Measurements from ENCODE around the gene TRPV4.
"Not testable (repeated sequence)": the region's sequence is repeated elsewhere in the genome, so short reads cannot be mapped to it uniquely, and the experiment has no call there.

TRPV4 gene

GRCh38 chr12:109833307-109834189 is at the start of gene TRPV4:
Gene TRPV4 (minus strand): TSS chr12:109833398. CDS start chr12:109814796, 18,602 bp downstream.
- no peak for DNase-seq (ENCODE audit: low spot score)

GRCh38 chr12:109881752-109882151 is 48.6 kb upstream of the TRPV4 start:
- DNase-seq (ENCODE audit: low spot score) = no peak

- no peak for DNase-seq (ENCODE audit: low spot score)
Measured at GRCh38 chr12:109880938-109881337, 47.7 kb upstream of the TRPV4 start.

- DNase-seq (ENCODE audit: low spot score) = peak; percentile 84
Measured at GRCh38 chr12:109880043-109880931, 47.1 kb upstream of the TRPV4 start, which contains the start of gene GLTP. Gene GLTP (minus strand): TSS chr12:109880541. CDS start chr12:109880374, 167 bp downstream.

DNA sequence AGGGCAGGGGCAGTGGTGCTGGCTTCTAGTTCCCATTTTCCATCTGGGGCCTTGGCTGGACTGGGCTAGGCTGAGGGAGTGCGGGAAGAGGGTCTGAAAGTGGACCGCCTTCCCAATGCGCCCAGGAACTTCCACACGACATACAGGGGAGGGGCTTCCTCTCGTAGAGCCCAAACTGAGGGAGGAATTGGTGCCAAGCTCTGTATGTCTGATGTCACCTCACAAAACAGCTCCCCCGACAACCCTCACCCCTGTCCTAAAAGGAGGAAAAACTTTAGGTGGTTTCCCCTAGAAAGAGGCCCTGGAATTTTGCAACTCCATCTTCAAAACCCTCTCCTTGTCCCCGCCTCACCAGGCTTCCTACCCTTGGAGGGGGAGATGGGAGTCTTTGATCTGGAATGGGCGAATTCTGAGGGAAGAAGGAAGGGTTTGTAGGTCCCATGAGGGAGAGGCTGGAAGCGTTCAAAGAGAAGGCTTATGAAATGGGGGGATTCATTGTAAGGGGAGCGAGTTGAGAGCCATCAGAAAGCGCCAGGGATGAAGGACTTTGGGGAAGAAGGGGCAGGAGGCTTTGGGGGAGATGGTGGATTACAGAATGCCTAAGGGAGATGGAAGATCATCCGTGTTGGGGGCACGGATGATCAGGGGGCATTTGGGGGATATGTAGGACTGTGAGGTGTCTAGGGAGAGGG is 46.3 kb upstream of the TRPV4 start:
- DNase-seq (ENCODE audit: low spot score) = peak; percentile 72

DNA sequence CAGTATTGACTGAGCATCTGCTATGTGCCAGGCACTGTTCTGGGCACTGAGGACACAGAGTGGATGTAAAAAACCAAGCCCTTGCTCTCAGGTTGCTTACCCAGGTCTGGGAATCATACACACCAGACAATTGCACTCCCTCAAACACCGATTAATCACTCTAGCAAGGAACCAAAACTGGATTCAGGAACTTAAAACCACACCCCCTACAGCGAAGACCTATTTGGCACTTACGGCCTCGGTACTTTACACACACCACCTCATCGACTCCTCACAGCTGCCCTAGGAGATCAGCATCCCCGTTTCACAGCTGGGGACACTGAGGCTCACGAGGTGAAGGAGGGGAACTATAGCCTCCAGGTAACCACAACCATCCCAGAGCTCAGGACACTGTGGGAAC is 45.6 kb upstream of the TRPV4 start:
- DNase-seq (ENCODE audit: low spot score) = no peak

GRCh38 chr12:109878247-109878625 is 45.0 kb upstream of the TRPV4 start:
- DNase-seq (ENCODE audit: low spot score) = no peak

GRCh38 chr12:109877504-109878246 is 44.5 kb upstream of the TRPV4 start:
- DNase-seq (ENCODE audit: low spot score) = peak; percentile 93

DNA sequence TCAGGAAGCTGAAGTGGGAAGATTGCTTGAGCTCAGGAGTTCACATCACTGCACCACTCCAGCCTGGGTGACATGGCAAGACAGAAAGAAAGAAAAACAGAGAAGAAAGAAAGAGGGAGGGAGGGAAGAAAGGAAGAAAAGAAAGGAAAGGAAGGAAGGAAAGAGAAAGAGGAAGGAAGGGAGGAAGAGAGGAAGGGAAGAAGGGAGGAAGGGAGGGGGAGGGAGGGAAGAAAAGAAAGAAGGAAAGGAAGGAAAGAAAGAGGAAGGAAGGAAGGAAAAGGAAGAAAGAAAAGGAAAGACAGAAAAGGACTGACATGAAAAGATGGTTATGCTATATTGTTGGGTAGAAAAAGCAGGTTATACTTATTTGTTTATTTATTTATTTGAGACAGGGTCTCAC is 43.2 kb upstream of the TRPV4 start:
- DNase-seq (ENCODE audit: low spot score) = no peak

DNA sequence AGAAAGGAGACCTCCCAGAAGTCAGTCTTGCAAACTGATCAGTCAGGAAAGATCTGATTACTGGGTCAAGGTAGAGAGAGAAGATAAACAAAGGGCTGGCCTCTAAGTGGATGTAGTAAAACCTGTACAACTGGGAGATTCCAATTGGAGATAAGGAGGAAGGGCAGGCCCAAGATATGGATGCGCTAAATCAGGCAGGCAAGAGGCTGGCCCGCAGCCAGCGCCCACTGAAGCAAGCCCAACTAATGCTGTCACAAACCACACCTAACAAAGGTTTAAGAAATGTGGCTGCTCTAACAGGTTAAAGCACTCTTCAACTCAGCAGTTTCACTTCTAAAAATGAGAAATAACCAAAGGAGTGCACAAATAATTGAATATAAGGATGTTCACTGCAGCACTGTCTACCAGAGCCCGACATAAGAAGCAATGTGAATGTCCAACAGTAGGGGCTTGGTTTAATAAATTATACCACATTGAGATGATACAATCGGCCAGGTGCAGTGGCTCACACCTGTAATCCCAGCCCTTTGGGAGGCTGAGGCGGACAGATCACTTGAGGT is 42.5 kb upstream of the TRPV4 start:
- DNase-seq (ENCODE audit: low spot score) = no peak

DNA sequence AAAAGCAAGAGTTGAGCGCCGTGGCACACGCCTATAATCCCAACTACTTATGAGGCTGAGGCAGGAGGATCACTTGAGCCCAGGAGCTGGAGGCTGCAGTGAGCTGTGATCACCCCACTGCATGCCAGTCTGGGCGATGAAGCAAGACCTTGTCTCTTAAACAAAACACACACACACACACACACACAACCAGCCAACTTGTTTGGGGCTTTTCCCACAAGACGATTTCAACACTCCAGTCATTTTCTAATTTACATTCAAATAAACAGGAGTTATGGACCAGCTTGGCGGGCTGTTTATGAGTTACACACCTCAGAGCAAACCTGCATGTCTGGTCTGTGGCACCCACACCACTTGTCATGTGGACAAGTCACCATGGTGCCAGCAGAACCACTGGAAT is 40.5 kb upstream of the TRPV4 start:
- DNase-seq (ENCODE audit: low spot score) = no peak

- no peak for DNase-seq (ENCODE audit: low spot score)
Measured at GRCh38 chr12:109871668-109872314, 38.6 kb upstream of the TRPV4 start.

GRCh38 chr12:109870648-109871047 is 37.5 kb upstream of the TRPV4 start:
- DNase-seq (ENCODE audit: low spot score) = no peak

DNA sequence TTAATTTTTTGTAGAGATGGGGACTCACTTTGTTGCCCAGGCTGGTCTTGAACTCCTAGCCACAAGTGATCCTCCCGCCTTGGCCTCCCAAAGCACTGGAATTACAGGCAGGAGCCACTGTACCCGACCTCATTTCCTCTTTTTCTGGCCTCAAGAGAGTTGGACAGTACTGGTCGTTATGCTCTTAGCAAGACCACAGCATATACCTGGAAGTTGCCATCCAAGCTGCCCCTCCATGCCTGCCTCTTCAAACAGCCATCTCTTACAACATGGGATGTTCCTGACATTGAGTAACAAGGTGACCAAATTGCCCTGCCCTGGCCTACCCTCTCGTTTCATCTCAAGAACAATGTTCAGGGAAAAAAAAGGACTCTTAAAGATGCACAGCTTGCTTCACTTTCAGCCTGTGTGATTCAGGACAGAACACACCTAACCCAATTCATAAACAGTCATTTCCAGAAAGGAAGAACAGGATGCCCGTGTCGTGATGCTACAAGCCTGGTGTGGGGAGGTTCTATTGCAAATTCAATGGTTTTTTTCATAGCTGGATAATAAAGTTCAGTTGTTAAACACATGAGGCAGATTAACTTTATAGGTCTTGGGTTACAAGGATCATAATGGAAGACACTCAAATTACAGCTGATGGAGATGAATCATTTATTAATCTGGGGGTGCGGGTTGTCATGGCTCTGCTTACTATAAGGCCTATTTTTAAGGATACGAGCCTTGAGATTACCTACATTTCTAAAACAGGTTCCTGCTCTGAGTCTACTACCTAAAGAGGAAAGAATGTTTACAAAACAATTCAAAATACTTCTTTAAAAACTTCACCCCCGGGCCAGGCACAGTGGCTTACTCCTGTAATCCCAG is 35.2 kb upstream of the TRPV4 start:
- no peak for DNase-seq (ENCODE audit: low spot score)

- no peak for DNase-seq (ENCODE audit: low spot score)
Measured at GRCh38 chr12:109864916-109865315, 31.7 kb upstream of the TRPV4 start.

DNA sequence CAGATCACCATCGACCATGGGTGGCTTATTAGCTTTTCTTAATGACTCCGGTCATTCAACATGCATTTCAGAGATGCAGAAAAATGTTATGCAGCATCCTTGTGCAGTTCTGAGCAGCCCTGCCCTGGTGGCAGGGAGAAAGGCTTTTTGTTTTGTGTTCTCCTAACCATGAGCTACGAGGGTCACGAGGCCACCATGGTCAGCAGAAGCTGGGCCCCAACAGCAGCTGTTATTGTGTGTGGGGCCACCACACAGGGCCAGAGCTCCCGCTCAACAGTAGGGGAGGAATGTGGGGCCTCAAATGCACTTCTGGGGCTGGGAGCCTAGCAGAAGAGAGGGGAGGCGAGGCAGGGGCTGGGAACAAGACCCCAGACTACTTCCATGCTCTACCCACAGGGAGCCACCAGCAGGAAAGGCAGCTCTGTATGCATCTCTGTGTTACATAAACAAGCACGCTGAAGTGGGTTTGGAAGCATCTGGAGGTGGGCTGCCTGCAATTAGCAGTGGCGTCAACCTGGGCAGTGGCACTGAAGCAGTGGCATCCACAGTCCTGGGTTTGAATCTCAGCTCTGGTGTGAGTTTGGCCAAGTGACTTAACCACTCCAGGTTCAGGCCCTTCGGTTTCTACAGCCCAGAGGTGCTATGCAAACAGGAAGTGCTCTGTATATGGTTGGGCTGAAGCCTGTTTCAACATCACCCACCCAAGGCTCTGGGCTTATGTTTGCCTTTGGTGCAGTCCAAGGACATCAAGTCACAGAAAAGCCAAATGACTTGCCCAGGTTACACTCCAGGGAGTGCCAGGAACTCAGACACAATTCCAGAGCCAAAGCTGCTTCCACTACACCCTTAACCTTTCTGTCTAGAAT is 30.9 kb upstream of the TRPV4 start:
- peak; percentile 96 for DNase-seq (ENCODE audit: low spot score)

DNA sequence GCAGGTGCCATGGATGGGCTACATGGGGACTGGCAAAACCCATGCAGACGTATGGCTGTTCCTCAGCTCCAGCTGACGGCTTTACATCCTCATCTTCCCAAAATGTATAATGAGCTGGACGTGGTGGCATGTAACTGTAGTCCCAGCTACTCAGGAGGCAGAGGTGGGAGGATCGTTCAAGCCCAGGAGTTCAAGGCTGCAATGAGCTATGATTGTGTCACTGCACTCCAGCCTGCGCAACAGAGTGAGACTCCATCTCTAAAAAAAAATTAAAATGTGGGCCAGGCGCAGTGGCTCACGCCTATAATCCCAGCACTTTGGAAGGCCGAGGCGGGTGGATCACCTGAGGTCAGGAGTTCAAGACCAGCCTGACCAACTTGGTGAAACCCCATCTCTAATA is 29.3 kb upstream of the TRPV4 start:
- DNase-seq (ENCODE audit: low spot score) = not testable (repeated sequence)

DNA sequence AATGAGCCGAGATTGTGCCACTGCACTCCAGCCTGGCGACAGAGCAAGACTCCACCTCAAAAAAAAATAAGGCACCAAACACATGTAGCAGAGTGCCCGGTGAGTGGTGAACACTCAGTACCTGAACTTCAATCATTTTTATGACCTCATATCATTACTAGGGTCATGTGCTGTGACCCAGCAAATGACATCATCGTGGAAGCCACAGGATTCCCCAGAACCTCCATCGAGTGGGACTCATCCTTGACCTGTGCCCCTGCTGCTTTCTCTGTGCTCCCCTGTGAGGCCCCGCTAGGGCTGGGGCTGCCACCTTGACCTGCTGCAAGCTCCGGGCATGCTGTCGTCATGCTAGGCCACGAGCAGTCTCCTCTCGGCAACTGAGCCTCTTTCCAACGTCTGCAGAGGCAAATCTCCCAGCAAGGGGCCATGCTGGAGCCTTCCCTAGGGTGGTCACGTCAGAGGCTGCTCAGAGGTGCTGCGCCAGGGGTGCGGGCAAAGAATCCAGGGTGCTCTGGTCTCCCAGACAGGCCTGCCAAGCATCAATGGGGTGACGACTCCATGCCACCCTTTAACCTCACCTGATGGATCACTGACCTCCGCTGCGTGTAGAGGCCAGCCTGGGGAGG is 28.6 kb upstream of the TRPV4 start:
- no peak for DNase-seq (ENCODE audit: low spot score)
